NCI-H460 (cell line): ENCODE measurements around the gene VPS36. TPM values are rescaled to one million over a fixed set of nuclear protein-coding genes. Genes with fewer than 3 reads are reported as not detected.
"Not testable (repeated sequence)": the region's sequence is repeated elsewhere in the genome, so short reads cannot be mapped to it uniquely, and the experiment has no call there.

Source experiments
- DNase-seq: peaks from one replicate; pipeline ENCODE4 v3.0.0-alpha.2; 2016; ENCODE audit warnings: low read depth; ENCODE audit errors: extremely low read depth
- total RNA-seq: library from RNA; depleted of rRNA; stranded (reverse); fragments of >200 nt; shearing (Covaris generic); gene quantifications from 2 replicates; pipeline ENCODE4 v1.2.3, GENCODE V29; 2014

Gene VPS36
- total RNA-seq, 1 experiment from 2014 or later: 35.3 TPM

DNA sequence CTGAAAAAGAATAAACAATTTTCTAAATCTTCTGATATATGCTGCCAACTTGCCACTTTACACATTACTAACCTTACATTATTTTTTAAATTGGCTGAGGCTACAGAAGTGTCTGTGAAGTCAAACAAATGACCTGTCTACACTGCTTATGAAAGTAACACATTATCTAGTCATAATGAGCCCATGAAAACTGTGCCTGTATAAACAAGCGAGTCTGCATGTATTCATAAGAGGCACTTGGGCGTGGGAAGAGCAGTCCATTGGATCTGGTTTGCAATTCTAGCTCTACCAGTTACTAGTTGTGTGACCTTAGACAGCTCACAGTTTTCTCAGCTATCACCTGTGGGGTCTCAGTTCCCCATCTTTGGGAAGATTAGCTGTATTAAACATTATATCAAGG is 3.1 kb downstream of the VPS36 start:
- DNase-seq: no peak

GRCh38 chr13:52446265-52446664 is 4.2 kb downstream of the VPS36 start:
- no peak for DNase-seq

DNA sequence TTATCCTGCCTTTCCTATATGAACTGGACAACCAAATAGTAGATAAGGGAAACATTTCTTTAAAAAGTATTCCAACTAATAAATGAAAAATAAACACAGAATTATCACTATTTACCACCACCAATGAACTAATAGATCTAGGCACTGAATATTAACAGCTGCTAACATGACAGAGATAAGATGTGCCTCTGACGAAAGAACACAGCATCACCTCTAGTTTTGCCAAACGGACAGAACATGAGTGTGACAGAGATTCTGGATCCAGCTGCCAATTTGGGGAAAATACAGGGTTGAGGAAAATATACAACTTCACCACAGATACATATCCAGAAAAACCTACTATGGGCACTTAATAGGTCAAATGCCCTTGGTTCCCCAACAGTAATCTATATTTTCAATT is 18.0 kb downstream of the VPS36 start:
- no peak for DNase-seq

GRCh38 chr13:52428295-52428694 is 22.1 kb downstream of the VPS36 start:
- DNase-seq: no peak

DNA sequence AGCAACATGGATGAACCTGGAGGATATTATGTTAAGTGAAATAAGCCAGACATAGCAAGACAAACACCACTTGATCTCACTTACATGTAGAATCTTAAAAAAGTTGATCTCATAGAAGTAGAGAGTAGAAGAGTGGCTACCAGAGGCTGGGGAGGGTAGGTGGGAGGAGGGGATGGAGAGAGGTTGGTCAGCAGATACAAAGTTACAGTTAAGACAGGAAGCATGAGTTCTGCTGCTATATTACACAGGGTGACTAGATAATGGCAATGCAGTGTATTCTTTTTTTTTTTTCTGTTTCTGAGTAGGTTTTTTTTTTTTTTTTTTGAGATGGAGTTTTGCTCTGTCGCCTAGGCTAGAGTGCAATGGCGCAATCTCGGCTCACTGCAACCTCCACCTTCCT is 29.2 kb downstream of the VPS36 start:
- DNase-seq: no peak

- DNase-seq: no peak
Measured at GRCh38 chr13:52419080-52419479, 31.4 kb downstream of the VPS36 start.

- no peak for DNase-seq
Measured at GRCh38 chr13:52414963-52415362, 35.5 kb downstream of the VPS36 start.

- no peak for DNase-seq
Measured at GRCh38 chr13:52414051-52414450, 36.4 kb downstream of the VPS36 start.

DNA sequence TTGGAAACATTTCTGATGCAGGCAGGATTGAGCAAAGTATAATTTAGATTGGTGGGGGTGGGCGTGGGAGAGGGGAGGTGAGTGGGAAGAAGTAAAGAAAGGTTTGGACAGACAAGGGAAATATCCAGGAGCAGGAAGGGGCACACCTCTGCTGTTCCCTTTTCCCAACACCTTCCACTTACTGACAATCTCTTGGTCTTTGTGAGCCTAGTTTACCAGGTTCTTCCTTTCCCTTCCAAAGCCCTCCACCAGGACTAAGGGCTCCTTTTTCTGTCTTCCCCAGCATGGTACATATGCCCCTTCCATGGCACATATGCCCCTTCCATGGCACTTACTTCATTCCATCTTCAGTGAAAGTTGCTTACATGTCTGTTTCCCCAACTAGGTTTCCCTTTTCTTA is 38.3 kb downstream of the VPS36 start:
- no peak for DNase-seq

- DNase-seq: no peak
Measured at GRCh38 chr13:52411629-52412028, 38.8 kb downstream of the VPS36 start.

GRCh38 chr13:52408071-52408658 is 42.3 kb downstream of the VPS36 start:
- DNase-seq: not testable (repeated sequence)

DNA sequence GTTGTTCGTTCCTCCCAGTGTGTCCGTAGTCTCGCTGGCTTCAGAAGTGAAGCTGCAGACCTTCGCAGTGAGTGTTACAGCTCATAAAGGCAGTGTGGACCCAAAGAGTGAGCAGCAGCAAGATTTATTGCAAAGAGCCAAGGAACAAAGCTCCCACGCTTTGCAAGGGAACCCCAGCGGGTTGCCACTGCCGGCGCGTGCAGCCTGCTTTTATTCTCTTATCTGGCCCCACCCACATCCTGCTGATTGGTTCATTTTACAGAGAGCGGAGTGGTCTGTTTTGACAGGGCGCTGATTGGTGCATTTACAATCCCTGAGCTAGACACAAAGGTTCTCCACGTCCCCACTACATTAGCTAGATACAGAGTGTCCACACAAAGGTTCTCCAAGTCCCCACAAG is 43.0 kb downstream of the VPS36 start:
- DNase-seq: not testable (repeated sequence)

DNA sequence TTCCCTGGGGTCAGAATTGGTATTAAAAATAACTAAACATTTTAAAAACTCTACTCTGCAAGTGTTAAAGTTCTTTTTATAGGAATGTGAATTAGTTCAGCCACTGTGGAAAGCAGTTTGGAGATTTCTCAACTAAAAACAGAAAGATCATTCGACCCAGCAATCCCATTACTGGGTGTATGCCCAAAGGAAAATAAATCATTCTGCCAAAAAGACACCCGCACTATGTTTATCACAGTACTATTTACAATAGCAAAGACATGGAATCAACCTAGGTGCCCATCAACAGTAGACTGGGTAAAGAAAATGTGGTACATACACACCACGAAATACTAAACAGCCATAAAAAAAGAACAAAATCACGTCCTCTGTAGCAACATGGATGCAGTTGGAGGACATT is 43.8 kb downstream of the VPS36 start:
- DNase-seq: no peak

DNA sequence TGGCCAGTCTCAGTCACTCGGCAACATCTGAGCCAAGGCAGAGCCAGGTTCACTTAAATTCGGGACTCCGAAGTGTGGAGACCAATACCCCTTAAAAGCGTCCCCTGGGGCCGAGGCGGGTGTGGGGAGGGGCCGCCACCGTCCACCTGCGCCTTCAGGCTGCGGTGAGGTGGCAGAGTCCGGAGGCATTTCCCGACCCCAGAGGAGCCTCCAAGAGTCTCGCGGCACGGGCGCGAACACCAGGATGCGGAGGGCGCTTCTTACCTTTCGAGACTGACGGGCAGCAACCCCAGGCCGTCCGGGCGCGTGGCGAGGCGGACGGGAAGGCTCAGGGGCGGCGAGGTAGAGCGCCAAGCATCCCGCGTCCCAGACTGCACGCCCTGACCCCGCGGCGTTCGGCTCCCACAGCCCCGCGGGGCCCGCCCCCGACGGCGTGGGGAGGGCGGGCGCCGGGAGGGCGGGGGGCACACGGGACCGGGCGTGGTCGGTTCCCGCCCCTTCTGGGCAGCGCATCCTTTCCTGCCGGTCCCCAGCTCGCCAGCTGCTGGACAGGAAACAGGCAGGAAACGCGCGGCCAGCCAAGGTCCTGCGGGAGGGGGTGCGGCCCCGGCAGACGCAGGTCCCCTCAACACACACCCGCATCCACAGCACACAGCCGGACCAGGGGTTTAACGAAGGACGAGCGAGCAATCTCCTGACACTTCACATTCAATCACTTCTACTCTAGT is 44.5 kb downstream of the VPS36 start, which contains the start of gene THSD1:
THSD1 (minus strand) TSS at position 406 of the 728 bp plus-strand sequence. CDS start 3,572 bp downstream, outside the sequence.
- DNase-seq: no peak

GRCh38 chr13:52405369-52405766 is 45.1 kb downstream of the VPS36 start:
- no peak for DNase-seq

DNA sequence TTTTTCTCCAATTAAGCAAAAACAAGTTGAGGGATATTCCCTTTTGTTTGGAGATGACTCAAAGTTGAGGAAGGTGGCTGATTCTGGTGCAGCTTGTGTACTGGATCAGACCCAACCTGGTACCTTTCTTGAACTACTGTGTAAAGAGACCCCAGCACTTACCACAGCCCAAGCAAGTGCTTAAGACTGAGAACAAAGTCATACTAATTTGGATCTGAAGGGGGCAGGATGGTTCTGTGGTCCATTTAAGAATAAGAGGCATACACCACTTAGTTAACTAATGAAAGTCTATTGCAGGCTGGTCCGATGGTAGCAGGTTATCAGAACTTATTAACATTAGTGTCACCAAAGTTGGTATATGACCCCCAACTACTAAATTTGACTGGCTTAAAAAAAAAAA is 50.7 kb downstream of the VPS36 start:
- no peak for DNase-seq

DNA sequence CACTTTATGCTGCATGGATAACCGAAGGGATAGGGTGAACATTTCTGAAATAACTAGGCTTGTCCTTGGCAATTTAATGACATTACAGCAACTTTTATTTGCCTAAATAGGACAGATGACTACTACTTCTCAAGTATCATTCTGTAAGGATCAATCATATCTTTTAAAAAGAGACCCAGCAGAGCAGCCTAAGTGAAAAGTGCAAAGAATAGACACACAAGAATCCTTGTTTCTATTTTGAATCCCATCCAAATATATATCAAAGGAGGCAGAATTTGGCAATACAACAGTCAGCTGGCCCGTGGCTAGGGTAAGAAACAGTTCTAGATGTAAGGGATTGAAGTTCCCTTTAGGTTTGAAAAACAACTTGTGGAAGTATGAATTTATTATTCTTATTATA is 51.4 kb downstream of the VPS36 start:
- no peak for DNase-seq

- no peak for DNase-seq
Measured at GRCh38 chr13:52395704-52396103, 54.7 kb downstream of the VPS36 start.

DNA sequence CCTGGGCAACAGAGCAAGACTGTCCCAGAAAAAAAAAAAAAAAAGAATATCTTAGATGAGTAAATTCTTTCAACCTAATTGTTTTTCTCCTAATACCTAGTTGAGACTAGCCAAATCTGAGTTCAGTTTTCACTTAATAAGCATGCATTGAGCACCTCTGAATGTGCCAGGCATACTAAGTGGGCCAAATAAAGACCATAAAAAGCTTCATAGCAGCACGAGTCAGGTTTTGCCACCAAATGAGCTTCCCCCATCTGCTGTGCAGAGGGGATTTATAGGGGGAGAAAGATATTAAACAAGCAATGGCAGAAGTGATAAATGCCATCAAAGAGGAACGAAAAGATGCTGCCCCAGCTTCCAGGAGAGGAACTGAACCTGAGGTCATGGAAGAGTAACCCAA is 55.8 kb downstream of the VPS36 start:
- no peak for DNase-seq

GRCh38 chr13:52393572-52394357 is 56.7 kb downstream of the VPS36 start:
- no peak for DNase-seq

DNA sequence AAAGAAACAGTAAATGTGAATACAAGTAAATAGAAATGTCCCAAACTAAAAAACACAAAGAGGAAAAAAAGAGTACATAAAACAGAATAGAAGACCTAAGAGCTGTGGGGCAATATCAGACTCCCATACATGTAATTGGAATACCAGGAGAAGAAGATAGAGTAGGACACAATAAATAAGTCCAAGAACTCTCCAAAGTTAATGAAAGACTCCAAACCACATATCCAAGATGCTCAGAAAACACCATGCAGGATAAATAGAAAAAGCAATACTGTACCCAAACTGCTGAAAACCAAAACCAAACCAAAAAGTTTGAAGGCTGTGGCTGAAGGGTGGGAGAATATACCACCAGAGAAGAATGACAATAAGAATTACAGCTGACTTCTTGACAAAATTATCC is 62.7 kb downstream of the VPS36 start:
- no peak for DNase-seq

DNA sequence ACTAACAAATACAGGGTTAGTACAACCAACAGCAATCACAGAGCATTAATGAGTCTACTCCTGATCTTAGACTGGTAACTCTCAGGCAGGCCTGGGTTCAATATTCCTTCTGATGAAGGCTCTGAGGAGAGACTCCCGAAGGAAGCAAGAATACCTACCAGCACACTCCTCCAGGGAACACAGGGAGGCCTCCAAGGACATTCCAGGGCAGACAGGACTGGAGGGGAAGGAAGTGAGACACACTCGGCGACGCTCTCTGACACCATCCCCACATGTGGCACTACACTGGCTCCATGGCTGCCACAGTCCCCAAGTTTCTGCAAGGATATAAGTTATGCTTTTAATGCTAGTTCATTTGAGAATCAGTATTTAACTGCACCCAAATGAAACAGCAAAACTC is 64.6 kb downstream of the VPS36 start:
- DNase-seq: no peak
